Superior temporal gyrus (tissue), 1 donor: ENCODE results near the gene TMEM51.

Source experiments
- DNase-seq: peaks from one replicate; pipeline ENCODE4 v3.0.0-alpha.2; 2016; ENCODE audit errors: extremely low spot score

Gene TMEM51

DNA sequence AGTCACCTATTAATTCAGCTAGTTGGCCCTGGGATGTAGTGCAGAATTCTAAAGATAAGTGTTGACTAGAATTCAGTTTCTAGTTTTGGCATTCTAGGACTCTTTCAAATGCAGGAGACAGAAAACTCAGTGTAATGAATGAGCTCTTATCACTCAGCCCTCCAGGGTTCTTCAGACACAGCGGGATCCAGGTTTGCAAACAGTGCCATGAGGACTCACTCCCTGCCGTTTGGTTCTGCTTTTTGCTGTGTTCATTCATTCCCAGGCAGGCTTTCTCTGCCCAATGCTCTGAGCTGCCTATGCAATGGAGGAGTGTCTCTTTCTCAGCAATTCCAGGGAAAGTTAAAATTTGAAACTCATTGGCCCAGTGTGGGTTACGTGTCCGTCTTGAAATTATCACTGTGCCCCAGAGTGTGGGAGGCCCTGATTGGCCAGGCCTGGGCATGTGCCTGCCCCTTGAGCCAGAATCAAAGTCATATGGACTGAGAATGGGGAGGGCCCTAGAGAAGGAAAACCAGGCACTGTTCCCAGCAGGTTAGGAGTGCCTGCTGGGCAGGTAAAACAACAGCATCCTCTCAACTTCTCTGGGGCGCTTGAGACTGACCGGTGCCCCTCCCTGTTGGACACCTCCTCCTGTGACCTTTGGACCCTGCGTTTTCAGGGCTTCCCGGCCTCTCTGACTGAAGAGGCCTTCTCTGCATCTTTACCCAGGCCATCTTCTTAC, 43.4 kb downstream of the TMEM51 start:
- DNase-seq = no peak

DNA sequence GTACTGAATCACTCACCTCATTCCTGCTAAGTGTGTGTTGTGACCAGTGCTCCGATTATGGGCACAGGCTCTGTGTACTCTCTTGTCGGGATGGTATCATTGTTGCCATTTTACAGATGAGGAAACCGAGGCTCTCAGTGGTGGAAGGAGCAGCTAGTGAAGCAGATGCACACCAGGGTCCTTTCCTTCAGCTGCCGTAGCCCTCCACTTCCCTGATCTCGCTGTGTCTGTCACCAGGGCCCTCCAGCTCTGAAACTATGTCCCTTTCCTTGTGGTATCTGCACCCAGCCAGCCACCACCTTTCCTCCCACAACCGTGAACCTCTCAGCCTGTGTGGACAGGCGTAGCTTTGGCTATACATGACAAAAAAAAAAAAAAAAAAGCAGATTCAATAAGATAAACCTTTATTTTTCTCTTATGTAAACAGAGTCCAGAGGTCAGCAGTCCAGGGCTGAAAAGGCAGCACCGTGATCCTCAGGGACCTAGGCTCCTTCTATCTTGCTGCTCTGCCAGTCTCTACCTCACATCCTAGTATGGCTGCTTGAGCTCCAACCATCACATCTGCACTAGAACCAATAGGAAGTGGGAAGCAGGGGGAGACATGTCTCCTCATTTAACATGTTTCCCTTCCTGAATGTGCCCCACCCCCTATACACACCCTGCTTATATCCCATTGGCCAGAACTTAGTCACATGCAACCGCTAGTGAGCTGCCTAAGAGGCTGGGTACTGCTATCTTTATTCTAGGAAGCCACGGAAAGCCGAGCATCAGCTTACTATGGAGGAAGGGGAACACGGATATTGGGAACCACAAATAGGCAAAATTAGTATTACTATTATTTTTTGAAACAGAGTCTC, 44.3 kb downstream of the TMEM51 start:
- no peak for DNase-seq

DNA sequence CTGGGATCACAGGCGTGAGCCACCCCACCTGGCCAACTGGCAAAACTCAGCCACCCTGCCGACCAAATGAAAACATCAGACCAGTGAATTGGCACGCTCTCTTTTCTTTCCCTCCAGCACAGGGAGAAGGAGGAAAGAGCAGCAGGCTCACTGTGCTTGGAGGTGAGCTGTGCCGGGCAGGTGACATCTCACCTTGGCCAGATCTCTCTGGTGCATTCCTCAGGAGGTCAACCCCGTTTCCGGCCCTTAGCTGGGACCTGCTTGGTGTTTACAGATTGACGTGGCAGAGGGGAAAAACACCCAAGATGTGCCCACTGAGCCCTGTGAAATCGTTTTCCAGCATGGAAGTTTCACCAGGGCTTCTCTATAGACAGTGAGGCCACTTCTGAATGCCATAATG, 45.1 kb downstream of the TMEM51 start:
- no peak for DNase-seq

DNA sequence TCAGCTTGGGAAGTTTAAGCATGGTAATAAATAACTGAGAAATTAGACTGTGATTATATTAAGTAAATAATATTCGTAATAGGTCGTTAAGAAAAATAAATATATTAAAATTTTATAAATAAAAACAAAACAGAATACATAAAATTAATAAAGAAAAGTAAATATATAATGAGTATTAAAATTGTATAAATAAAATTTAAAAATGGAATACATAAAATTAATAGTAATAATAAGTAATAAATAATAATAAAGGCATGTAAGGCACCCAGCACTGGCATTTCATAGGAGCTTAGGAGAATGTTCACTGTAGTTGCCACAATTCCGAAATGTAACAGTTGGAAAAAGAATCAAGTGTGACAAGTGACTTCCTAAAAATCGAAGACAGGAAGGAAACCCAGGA, 47.7 kb downstream of the TMEM51 start:
- no peak for DNase-seq

DNA sequence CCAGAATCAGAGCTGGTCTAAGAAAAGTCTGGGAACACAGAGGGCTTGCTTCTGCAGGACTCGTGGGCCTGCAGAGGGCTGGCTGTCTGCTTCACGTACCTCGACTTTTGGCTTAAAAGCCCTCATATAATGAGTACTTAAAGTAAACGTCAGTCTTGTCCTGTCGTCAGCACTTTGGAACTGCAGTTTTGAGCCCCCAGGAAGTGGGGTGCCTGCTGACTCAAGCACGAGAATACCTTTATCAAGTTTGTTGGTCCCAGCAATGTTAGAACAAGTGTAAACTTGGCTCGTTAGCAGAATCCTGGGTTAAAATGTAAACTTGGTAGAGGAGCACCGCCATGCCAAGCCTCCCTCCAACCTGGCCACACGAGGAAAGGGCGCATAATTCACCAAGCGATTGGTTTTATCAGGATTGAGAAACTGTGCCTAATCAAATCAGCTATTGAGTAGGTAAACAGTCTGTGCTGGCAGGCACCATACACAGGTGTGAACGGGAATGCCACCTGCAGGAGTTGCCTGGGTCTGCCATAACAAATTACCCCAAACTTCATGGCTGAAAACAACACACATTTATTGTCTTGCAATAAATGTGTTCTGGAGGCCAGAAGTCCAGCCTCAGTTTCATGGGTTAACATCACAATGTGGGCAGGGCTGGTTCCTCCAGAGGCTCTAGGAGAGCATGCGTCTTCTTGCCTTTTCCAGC, 48.5 kb downstream of the TMEM51 start:
- DNase-seq = no peak

DNA sequence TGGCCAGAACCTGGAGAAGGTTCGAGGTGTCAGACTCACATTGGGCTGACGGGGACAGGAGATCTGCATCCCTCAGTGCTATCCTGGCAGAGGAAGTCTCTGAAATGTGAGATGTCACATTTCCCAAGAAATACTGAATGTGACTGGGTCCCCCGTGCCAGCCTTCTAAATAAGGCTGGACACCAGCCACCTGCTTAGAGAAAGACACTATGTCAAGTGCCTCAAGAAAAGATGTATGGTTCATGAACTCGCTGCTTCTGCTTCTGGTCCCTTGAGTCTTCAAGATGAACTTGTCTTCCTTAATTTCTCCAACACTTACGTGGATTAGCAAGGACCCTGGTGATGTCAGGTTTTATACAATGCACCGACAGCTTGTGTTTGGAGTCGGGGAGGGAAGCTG, 51.4 kb downstream of the TMEM51 start:
- DNase-seq = no peak

DNA sequence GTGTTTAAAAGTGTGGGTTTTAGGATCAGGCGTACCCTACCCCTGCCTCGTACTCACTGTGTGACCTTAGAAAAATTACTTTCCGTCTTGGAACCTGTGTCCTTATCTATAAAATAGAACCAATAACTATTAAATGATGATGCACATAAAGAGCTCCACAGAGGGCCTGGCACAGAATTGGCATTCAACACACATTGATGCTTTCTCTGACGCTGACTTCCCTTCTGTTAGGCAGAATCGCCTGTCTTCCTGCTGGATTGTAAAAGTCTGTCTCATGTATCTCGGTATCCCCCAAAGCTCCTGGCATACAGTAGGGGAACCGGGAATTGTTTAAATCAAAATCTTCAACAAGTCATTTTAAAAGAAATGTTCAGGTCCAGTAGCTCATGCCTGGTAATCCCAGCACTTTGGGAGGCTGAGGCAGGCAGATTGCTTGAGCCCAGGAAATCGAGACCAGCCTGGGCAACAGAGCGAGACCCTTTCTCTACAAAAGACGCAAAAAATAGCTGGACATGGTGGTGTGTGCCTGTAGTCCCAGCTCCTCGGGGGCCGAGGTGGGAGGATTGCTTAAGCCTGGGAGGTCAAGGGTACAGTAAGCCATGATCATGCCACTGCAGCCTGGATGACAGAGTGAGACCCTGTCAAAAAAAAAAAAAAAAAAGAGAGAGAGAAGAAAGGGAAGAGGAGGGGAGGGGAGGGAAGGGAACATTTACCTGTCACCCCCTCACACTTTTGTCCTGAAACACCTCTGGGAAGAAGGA, 52.2 kb downstream of the TMEM51 start:
- no peak for DNase-seq

DNA sequence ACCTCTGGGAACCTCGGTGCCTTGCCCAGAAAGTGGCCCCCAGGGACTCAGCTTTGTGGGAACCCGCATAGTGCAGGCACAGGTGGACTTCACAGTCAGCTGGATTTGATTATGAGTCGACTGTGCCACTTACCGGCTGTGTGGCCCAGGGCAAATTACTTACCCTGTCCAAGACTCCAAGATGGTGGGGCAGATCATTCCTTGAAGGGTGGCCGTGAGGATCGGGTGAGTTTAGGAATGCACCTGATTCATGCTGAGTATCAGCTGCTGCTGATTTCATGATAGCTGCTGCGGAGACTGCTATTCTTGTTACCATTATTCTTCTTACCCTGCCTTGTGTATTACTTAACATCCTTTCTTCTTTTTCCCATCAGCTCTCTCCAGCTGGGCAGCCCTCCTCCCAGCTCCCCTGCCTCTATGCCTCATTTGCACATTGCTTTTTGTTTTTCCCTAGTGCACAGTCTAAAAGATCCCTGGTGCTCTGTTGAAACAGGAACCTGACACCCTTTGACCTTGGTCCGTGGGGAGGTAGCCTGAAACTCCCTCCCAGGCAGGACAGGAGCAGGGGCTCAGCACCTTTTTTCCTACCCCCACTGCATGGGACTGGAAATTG, 53.0 kb downstream of the TMEM51 start:
- DNase-seq = no peak

DNA sequence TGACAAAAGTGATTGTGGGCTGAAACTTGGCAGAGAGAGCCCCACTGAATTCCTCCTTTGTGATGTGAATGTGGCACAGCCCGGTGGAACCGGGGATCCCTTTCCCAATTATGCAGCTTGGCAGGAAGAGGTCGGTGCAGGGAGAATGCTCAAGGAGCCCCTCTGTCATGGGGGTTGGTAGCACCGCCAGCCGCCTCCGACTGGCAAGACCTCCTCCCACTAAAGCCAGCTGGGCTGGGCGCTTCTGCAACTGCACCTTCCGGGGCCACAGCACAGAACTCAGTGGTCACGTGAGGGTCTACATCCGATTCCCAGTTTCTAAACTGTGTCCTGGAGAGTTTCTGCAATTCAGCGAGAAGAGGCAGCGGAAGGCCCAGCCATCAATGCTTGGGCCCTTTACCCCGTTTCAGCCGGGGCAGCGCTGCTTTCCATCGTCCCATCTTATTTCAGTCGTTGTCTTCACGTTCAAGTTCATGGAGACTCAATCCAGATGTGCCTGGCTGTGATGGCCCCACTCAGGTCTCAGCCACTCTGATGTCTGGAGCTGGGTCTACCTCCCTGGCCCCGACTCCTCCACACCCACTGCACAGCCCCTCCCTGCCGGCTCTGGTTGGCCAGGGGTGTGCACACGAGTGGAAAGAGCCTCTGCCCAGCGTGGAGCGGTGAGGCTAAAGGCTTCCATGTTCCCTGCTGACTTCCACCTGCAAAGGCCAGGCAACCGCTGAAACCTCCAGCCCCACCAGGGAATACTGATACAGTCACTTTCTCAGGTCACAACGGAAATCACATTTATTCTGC, 53.7 kb downstream of the TMEM51 start:
- no peak for DNase-seq

DNA sequence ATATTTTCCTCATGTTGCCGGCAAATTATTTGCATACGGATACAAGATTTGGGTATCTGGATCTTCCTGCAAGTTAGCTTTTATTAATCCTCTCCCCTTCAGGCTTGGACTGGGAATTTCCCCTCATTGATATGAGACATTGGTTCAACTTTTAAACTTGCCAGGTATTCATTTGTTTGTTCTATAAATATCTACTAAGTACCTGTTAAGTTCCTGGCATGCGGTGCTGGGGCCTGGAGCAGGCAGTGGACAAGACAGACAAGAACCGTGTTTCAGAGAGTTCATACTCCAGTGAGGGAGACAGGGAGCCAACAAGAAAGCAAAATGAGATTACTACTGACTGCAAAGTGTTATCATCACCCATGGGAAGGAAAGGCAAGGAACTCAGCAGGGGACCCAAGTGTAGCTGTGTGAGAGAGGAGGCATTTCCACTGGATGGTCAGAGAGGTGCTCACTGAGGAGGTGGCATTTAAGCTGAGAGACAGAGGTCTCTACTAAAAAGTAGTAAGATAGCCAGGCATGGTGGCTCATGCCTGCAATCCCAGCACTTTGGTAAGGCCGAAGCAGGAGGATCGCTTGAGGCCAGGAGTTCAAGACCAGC, 54.4 kb downstream of the TMEM51 start:
- DNase-seq = no peak

DNA sequence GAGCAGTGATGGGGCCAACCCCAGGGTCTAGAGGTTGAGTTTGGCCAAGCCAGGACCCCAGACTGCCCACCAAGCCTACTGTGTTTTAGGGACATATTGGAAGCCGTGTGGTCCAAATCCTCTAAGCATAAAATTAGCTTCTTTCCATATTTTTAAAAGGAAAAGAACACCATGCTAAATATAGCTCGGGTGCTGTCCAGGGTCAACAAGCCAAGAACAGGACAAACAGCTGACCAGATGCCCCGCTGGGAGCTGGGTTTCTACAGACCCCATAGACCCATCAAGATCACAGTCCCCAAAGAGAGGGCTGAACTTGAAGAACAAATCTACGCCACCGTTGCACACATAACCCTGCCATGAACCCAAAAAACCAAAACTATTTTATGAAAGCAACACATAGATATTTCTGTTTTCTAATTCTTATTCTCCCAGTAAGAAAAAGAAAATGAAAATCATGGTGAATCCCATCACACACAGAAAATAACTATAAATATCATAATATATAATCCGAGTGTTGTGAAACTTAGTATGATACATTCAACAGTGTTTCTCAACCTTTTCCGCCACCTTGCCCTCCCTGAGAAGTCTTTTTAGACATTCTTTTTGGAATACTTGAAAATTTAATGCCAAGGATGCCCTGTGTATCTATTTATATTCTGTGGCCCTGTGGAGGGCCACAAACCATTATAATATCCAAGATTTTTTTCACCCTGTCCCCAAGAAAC, 57.3 kb downstream of the TMEM51 start:
- no peak for DNase-seq

DNA sequence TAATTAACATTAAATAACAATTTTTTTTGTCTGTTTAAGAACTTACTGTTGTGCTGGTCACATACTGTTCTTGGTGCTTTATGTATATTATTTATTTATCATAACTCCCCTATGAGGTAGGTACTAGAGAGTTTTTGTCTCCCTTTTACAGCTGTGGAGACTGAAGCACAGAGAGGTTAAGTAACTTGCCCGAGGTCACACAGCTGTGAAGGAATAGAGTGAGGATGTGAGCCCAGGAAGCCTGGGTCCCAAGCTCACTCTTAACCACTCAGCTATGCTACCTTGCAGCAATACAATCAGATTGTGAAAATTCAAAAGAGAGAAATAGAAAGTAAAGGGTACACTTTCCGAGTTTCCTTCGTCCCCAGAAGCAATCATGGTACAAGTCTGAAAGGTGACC, 57.9 kb downstream of the TMEM51 start:
- no peak for DNase-seq

DNA sequence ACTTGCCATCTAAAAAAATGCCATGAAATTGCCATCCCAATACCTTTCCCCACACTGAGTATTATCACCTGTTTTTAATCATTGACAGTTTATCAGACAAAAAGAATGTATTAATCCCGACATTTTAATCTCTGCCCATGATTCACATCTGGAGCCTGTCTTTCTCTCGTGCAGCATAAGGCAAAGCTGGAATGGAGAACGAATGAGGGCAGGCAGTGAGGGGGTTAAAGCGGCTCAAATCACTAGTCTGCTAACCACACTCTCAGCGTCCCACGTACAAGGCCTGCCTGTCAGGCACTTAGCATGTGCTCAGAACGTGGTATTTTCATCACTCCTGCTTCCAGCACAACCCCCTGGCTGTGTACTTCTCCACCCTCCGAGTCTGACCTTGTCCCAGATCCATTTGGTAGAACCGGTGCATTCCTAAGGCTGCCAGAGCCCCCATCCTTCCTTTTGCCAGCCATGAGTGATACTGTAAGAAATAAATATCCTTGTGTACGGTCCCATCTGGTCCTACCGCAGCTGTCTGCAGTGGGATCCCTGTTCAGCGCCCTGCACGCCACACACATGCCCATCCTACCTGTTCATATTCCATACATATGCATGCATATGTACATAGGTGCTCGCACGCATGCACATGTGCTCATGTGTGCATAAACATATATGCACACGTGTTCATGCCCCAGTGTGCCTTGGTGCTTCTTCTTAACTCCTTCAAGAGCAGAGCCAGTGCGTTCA, 58.8 kb downstream of the TMEM51 start:
- DNase-seq = no peak

DNA sequence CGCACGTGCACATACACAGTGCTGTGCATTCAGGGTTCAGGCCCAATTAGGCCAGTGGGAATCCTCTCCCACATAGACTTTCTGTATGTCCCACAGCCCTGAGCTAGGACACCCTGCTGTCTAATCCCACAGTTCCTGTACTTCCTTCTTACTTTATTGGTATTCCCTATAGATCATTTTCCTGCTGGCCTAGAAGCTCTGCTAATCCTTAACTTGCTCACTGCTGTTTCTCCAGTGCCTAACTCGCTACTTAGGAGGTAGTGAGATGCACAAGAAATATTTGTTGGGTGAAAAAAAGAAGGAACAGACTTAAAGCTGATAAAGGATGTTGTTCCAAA, 59.4 kb downstream of the TMEM51 start:
- DNase-seq = no peak

DNA sequence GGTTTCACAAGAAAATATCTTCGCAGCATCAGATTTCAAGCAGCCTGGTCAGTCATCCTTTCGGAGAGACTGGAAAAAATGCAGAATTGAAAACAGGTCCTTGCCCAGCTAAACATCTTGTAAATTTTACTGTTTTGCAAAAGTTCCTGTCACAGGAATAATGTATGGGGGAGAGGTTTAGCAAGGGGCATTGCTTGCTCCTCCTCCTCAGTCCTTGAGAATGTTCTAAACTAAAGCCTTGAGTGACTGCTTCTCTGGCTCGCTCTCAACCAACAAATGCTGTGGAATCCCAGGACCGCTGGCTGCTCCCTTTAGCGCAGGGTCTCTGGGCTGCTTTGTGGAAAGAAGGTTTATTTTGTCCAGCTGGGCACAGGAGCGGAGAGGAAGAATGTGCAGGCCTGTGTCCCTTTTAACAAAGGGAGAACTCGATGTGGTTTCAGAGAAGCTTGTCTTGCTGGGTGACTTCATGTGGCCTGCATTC, 59.8 kb downstream of the TMEM51 start:
- no peak for DNase-seq

DNA sequence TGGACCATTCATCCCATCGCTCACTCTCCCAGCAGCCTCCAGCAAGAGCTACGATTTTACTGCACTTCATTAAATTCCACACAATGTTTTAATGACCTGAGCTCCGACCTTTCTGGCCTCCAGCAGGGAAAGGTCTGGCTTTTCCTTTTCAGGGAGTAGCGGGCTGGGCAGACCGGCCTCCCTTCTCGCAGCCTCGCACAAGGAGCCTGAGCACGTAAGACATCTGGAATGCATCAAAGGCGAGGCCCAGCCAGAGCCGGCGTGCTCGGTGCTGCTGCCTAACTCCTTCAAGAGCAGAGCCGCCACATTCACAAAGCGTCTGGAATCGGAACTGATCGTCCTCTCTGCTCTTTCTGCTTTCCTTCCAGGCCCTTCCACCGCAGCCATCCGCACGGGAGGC, 61.0 kb downstream of the TMEM51 start:
- DNase-seq = no peak

DNA sequence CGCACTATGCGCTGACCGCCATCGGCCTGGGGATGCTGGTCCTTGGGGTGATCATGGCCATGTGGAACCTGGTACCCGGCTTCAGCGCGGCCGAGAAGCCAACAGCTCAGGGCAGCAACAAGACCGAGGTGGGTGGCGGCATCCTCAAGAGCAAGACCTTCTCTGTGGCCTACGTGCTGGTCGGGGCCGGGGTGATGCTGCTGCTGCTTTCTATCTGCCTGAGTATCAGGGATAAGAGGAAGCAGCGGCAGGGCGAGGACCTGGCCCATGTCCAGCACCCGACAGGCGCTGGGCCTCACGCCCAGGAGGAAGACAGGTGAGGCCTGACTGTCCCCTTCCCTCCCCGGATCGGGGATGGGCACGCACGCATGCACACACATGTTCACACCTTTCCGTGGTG, 61.6 kb downstream of the TMEM51 start:
- no peak for DNase-seq

DNA sequence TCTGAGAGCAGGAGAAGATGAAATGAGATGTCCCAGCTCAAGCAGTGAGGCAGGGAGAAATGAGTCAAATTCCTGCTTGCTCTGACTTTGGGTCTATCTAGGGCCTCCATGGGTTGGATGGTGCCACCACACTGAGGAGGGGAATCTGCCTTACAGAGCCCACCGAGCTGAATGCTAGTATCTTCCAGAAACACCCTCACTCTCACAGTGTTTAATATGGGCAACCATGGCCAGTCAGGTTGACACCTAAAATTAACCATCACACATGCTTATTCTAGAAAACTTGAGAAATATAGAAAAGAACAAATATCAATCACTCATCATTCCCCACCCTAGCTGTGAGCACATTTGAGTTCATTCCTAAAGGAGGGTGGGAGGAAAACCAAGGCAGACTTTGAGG, 64.1 kb downstream of the TMEM51 start:
- no peak for DNase-seq
